NB4 (cell line): ENCODE data around the gene LMOD1.

Experiments
- MYC ChIP-seq: IDR thresholded peaks from 2 replicates; pipeline ENCODE4 v1.6.1; 2011; ENCODE audit warnings: low read depth, low read length
- POLR2A ChIP-seq: IDR thresholded peaks from 2 replicates; pipeline ENCODE4 v1.6.1; 2011; ENCODE audit warnings: mild to moderate bottlenecking; ENCODE audit not compliant: insufficient read length; ENCODE audit errors: extremely low read depth
- TF ChIP-seq, protein P1 (sequence below): IDR thresholded peaks from one replicate; pipeline ENCODE4 v1.5.1; 2012; ENCODE audit warnings: low read depth, low read length
- TF ChIP-seq, protein P2 (sequence below): IDR thresholded peaks from 2 replicates; pipeline ENCODE4 v1.6.1; 2011; ENCODE audit warnings: low read depth, low read length

DNA sequence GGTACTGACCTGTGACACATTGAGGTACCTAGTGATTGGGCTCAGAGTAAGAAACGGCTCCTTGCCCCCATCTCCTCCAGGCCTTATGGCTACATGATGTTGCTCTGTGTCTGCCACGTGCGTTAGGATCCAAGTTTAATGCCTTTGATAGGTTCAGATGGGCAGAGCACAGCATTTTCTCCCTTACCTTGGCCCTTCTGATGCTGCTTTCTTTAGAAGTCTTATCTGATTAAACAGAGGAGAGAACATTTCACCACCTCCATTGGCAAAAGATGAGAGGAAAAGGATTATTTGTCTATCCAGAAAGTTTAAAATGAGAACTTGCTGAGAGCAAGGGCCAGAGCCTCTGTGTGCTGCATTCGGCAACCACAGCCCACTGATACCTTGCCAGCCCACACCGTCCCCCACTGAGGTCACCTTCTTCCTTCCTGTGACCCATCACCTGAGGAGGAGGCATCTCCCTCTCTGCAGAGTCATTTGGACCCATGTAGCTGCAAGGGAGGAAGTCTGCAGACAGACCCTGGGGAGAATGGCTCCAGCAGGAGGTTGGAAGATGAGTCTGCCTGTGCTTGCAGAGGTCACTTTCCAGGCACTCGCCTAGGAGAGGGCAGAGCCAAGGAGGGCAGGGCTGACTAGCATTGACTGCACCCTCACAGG lies 41.0 kb downstream of the LMOD1 start:
- no peak for TF ChIP-seq POLR2A
- TF ChIP-seq, protein P1, sequence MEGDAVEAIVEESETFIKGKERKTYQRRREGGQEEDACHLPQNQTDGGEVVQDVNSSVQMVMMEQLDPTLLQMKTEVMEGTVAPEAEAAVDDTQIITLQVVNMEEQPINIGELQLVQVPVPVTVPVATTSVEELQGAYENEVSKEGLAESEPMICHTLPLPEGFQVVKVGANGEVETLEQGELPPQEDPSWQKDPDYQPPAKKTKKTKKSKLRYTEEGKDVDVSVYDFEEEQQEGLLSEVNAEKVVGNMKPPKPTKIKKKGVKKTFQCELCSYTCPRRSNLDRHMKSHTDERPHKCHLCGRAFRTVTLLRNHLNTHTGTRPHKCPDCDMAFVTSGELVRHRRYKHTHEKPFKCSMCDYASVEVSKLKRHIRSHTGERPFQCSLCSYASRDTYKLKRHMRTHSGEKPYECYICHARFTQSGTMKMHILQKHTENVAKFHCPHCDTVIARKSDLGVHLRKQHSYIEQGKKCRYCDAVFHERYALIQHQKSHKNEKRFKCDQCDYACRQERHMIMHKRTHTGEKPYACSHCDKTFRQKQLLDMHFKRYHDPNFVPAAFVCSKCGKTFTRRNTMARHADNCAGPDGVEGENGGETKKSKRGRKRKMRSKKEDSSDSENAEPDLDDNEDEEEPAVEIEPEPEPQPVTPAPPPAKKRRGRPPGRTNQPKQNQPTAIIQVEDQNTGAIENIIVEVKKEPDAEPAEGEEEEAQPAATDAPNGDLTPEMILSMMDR: no peak
- TF ChIP-seq MYC: no peak
- TF ChIP-seq, protein P2, sequence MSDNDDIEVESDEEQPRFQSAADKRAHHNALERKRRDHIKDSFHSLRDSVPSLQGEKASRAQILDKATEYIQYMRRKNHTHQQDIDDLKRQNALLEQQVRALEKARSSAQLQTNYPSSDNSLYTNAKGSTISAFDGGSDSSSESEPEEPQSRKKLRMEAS: no peak
